Ishikawa (cell line): ENCODE data around the gene C15orf40.

Experiments used
- CEBPB ChIP-seq: IDR thresholded peaks from 2 replicates; pipeline ENCODE4 v1.6.1; 2012
- CREB1 ChIP-seq: IDR thresholded peaks from 2 replicates; pipeline ENCODE4 v1.6.1; 2012; ENCODE audit warnings: low read depth
- EGR1 ChIP-seq: IDR thresholded peaks from 2 replicates; pipeline ENCODE4 v1.6.1; 2012
- EP300 ChIP-seq: IDR thresholded peaks from 2 replicates; pipeline ENCODE4 v1.6.1; 2012; ENCODE audit warnings: borderline replicate concordance
- FOXM1 ChIP-seq: IDR thresholded peaks from 2 replicates; pipeline ENCODE4 v1.6.1; 2012; ENCODE audit warnings: low read depth, borderline replicate concordance
- NFIC ChIP-seq: IDR thresholded peaks from 2 replicates; pipeline ENCODE4 v1.6.1; 2012
- RAD21 ChIP-seq: IDR thresholded peaks from 2 replicates; pipeline ENCODE4 v1.6.1; 2012; ENCODE audit warnings: low read depth
- TAF1 ChIP-seq: IDR thresholded peaks from 2 replicates; pipeline ENCODE4 v1.6.1; 2012; ENCODE audit warnings: low read depth, mild to moderate bottlenecking
- TCF12 ChIP-seq: IDR thresholded peaks from 2 replicates; pipeline ENCODE4 v1.6.1; 2012; ENCODE audit warnings: low read depth
- TEAD4 ChIP-seq: IDR thresholded peaks from 2 replicates; pipeline ENCODE4 v1.6.1; 2012
- USF1 ChIP-seq: IDR thresholded peaks from 2 replicates; pipeline ENCODE4 v1.6.1; 2012
- YY1 ChIP-seq: IDR thresholded peaks from 2 replicates; pipeline ENCODE4 v1.6.1; 2012; ENCODE audit warnings: low read depth
- ZBTB7A ChIP-seq: IDR thresholded peaks from 2 replicates; pipeline ENCODE4 v1.6.1; 2012; ENCODE audit warnings: low read depth
- TF ChIP-seq, protein P1 (sequence below): IDR thresholded peaks from 2 replicates; pipeline ENCODE4 v1.6.1; 2012
- TF ChIP-seq, protein P2 (sequence below): IDR thresholded peaks from 2 replicates; pipeline ENCODE4 v1.6.1; 2012; ENCODE audit warnings: low read depth, mild to moderate bottlenecking

C15orf40 gene

GRCh38 chr15:83011271-83012075 is at the start of gene C15orf40:
C15orf40 (minus strand) TSS chr15:83011639; CDS start chr15:83011607, 32 bp downstream.
- peak; percentile 92 for TF ChIP-seq TAF1
- TF ChIP-seq RAD21: peak; percentile 35; the same call in 1 of the 2 replicates
- 0 out of 2 replicates have a peak, but pooled peaks have one; percentile 3 for TF ChIP-seq FOXM1
- TF ChIP-seq EGR1: no peak
- TF ChIP-seq, protein P1, sequence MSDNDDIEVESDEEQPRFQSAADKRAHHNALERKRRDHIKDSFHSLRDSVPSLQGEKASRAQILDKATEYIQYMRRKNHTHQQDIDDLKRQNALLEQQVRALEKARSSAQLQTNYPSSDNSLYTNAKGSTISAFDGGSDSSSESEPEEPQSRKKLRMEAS: peak; percentile 97
- TF ChIP-seq EP300: no peak
- TF ChIP-seq ZBTB7A: no peak
- peak; percentile 61 for TF ChIP-seq USF1
- no peak for TF ChIP-seq CEBPB
- 0 out of 2 replicates have a peak, but pooled peaks have one; percentile 8 for TF ChIP-seq NFIC
- TF ChIP-seq CREB1: no peak
- no peak for TF ChIP-seq TEAD4
- peak; percentile 35; the same call in 1 of the 2 replicates for TF ChIP-seq YY1
- peak; percentile 42; the same call in 1 of the 2 replicates for TF ChIP-seq TCF12
- TF ChIP-seq, protein P2, sequence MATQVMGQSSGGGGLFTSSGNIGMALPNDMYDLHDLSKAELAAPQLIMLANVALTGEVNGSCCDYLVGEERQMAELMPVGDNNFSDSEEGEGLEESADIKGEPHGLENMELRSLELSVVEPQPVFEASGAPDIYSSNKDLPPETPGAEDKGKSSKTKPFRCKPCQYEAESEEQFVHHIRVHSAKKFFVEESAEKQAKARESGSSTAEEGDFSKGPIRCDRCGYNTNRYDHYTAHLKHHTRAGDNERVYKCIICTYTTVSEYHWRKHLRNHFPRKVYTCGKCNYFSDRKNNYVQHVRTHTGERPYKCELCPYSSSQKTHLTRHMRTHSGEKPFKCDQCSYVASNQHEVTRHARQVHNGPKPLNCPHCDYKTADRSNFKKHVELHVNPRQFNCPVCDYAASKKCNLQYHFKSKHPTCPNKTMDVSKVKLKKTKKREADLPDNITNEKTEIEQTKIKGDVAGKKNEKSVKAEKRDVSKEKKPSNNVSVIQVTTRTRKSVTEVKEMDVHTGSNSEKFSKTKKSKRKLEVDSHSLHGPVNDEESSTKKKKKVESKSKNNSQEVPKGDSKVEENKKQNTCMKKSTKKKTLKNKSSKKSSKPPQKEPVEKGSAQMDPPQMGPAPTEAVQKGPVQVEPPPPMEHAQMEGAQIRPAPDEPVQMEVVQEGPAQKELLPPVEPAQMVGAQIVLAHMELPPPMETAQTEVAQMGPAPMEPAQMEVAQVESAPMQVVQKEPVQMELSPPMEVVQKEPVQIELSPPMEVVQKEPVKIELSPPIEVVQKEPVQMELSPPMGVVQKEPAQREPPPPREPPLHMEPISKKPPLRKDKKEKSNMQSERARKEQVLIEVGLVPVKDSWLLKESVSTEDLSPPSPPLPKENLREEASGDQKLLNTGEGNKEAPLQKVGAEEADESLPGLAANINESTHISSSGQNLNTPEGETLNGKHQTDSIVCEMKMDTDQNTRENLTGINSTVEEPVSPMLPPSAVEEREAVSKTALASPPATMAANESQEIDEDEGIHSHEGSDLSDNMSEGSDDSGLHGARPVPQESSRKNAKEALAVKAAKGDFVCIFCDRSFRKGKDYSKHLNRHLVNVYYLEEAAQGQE: no peak

- TF ChIP-seq TEAD4 (no peak), NFIC (no peak), TCF12 (no peak), YY1 (no peak), USF1 (no peak)
- TF ChIP-seq, protein P2: no peak
These were observed 46.4 kb upstream of the C15orf40 start for GRCh38 chr15:83057696-83058376.

- TF ChIP-seq RAD21 (no peak), TCF12 (no peak), YY1 (no peak), CEBPB (no peak), CREB1 (no peak), EP300 (no peak), ZBTB7A (no peak), USF1 (no peak), FOXM1 (no peak), NFIC (no peak), EGR1 (no peak), TAF1 (no peak), TEAD4 (no peak)
- TF ChIP-seq, protein P1: no peak
- TF ChIP-seq, protein P2: no peak
These were observed 45.6 kb upstream of the C15orf40 start for GRCh38 chr15:83057002-83057401.
